Liver (tissue), 3 donors: ENCODE results near the gene MLX.

Experiments
- CTCF ChIP-seq: fragments of 150-350 bp; IDR thresholded peaks from 2 replicates; pipeline ENCODE4 v1.5.1; 2017; ENCODE audit warnings: improper control_type of control experiment, low read depth, low read length; ENCODE audit not compliant: missing input control
- RAD21 ChIP-seq, 2 donors: IDR thresholded peaks; 2 replicates each; pipeline ENCODE4 v1.6.1; 2016; ENCODE audit warnings: antibody characterized with exemption in 2 of 2, mild to moderate bottlenecking in 2 of 2
- REST ChIP-seq: IDR thresholded peaks from 2 replicates; pipeline ENCODE4 v1.6.1; 2016; ENCODE audit warnings: antibody characterized with exemption, mild to moderate bottlenecking
- donor health status: healthy.
- donor health status: healthy.

- TF ChIP-seq RAD21 (IDR thresholded peaks at IDR 0.05) (no peak), REST (no peak), CTCF (no peak)
Observed at GRCh38 chr17:42586514-42587230, 19.8 kb downstream of the MLX start.
